ENCODE data around the gene OR5M11.
"Not testable (repeated sequence)": the region's sequence is repeated elsewhere in the genome, so short reads cannot be mapped to it uniquely, and the experiment has no call there.

Gene OR5M11

GRCh38 chr11:56543157-56543556 is at the start of gene OR5M11:
TSS of gene OR5M11 (minus strand) at chr11:56543257. CDS start at chr11:56543257, 0 bp downstream.
- no peak for DNase-seq (ENCODE audit: low read depth in 1 of 2, low spot score in 1 of 2)

- not testable (repeated sequence) for DNase-seq (ENCODE audit: low read depth in 1 of 2, low spot score in 1 of 2)
These were observed 49.1 kb upstream of the OR5M11 start for GRCh38 chr11:56592088-56592717.

GRCh38 chr11:56577621-56578020 is 34.6 kb upstream of the OR5M11 start, which contains the start of gene OR5M10:
TSS of gene OR5M10 (minus strand) at chr11:56577721. CDS start at chr11:56577721, 0 bp downstream.
- DNase-seq (ENCODE audit: low read depth in 1 of 2, low spot score in 1 of 2) = no peak

- DNase-seq (ENCODE audit: low read depth in 1 of 2, low spot score in 1 of 2) = no peak
These were observed 15.5 kb upstream of the OR5M11 start for GRCh38 chr11:56558574-56558973.

- DNase-seq (ENCODE audit: low read depth in 1 of 2, low spot score in 1 of 2) = not testable (repeated sequence)
These were observed 11.6 kb upstream of the OR5M11 start for GRCh38 chr11:56554691-56555090.

GRCh38 chr11:56545531-56545930 is 2.5 kb upstream of the OR5M11 start:
- no peak for DNase-seq (ENCODE audit: low read depth in 1 of 2, low spot score in 1 of 2)

GRCh38 chr11:56543739-56544138 is 682 bp upstream of the OR5M11 start:
- DNase-seq (ENCODE audit: low read depth in 1 of 2, low spot score in 1 of 2) = no peak

- no peak for DNase-seq (ENCODE audit: low read depth in 1 of 2, low spot score in 1 of 2)
These were observed 9.9 kb downstream of the OR5M11 start for GRCh38 chr11:56533054-56533740.

- DNase-seq (ENCODE audit: low read depth in 1 of 2, low spot score in 1 of 2) = no peak
These were observed 11.2 kb downstream of the OR5M11 start for GRCh38 chr11:56531856-56532255.

- DNase-seq (ENCODE audit: low read depth in 1 of 2, low spot score in 1 of 2) = no peak
These were observed 21.0 kb downstream of the OR5M11 start for GRCh38 chr11:56522008-56522407.

- no peak for DNase-seq (ENCODE audit: low read depth in 1 of 2, low spot score in 1 of 2)
These were observed 29.8 kb downstream of the OR5M11 start for GRCh38 chr11:56513280-56513679.

GRCh38 chr11:56509439-56509838 is 33.6 kb downstream of the OR5M11 start:
- no peak for DNase-seq (ENCODE audit: low read depth in 1 of 2, low spot score in 1 of 2)

- no peak for DNase-seq (ENCODE audit: low read depth in 1 of 2, low spot score in 1 of 2)
These were observed 46.0 kb downstream of the OR5M11 start for GRCh38 chr11:56497010-56497409.

- DNase-seq (ENCODE audit: low read depth in 1 of 2, low spot score in 1 of 2) = no peak
These were observed 47.9 kb downstream of the OR5M11 start for GRCh38 chr11:56495117-56495516.
